ENCODE measurements around the gene GARIN5B.
"Not testable (repeated sequence)": the region's sequence is repeated elsewhere in the genome, so short reads cannot be mapped to it uniquely, and the experiment has no call there.

GRCh38 chr19:55409179-55409578 lies 46.1 kb upstream of the GARIN5B start:
- not testable (repeated sequence) for TF ChIP-seq REST (IDR thresholded peaks at IDR 0.05; ENCODE audit: unreplicated experiment); POLR2AphosphoS5 (IDR thresholded peaks at IDR 0.05; ENCODE audit: low read depth); JUNB (IDR thresholded peaks at IDR 0.05; ENCODE audit: unreplicated experiment); EZH2 (IDR thresholded peaks at IDR 0.05; ENCODE audit: low read depth, unreplicated experiment); STAT1 (IDR thresholded peaks at IDR 0.05; ENCODE audit: unreplicated experiment); CREB1 (CRISPR knock-in tag; IDR thresholded peaks at IDR 0.05; ENCODE audit: low read depth); ZNF114 (CRISPR knock-in tag; IDR thresholded peaks at IDR 0.05); EZH2phosphoT487 (IDR thresholded peaks at IDR 0.05; ENCODE audit: unreplicated experiment); NANOG (IDR thresholded peaks at IDR 0.05; ENCODE audit: borderline replicate concordance); ZNF331 (CRISPR knock-in tag; IDR thresholded peaks at IDR 0.05; ENCODE audit: low read depth); ZNF462 (CRISPR knock-in tag; IDR thresholded peaks at IDR 0.05)
- TF ChIP-seq, protein P1, sequence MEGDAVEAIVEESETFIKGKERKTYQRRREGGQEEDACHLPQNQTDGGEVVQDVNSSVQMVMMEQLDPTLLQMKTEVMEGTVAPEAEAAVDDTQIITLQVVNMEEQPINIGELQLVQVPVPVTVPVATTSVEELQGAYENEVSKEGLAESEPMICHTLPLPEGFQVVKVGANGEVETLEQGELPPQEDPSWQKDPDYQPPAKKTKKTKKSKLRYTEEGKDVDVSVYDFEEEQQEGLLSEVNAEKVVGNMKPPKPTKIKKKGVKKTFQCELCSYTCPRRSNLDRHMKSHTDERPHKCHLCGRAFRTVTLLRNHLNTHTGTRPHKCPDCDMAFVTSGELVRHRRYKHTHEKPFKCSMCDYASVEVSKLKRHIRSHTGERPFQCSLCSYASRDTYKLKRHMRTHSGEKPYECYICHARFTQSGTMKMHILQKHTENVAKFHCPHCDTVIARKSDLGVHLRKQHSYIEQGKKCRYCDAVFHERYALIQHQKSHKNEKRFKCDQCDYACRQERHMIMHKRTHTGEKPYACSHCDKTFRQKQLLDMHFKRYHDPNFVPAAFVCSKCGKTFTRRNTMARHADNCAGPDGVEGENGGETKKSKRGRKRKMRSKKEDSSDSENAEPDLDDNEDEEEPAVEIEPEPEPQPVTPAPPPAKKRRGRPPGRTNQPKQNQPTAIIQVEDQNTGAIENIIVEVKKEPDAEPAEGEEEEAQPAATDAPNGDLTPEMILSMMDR (conservative IDR thresholded peaks at IDR 0.05; ENCODE audit: low read depth in 2 of 2), result not testable (repeated sequence)
- TF ChIP-seq, protein P2, sequence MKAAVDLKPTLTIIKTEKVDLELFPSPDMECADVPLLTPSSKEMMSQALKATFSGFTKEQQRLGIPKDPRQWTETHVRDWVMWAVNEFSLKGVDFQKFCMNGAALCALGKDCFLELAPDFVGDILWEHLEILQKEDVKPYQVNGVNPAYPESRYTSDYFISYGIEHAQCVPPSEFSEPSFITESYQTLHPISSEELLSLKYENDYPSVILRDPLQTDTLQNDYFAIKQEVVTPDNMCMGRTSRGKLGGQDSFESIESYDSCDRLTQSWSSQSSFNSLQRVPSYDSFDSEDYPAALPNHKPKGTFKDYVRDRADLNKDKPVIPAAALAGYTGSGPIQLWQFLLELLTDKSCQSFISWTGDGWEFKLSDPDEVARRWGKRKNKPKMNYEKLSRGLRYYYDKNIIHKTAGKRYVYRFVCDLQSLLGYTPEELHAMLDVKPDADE (IDR thresholded peaks at IDR 0.05), result not testable (repeated sequence)
